Stimulated activated CD4-positive, alpha-beta T cell treated with anti-CD3 and anti-CD28 coated beads, Interleukin-12 subunit alpha, Interleukin-12 subunit beta, amount 100 ng/mL, for 48 hours (primary cell): Measurements from ENCODE around the gene ZPLD1.

Experiments used
- DNase-seq, 3 donors: peaks; one replicate each; pipeline ENCODE4 v3.0.0-alpha.2; 2020; ENCODE audit warnings: low read depth in 2 of 3, low spot score in 1 of 3

ZPLD1 gene

DNA sequence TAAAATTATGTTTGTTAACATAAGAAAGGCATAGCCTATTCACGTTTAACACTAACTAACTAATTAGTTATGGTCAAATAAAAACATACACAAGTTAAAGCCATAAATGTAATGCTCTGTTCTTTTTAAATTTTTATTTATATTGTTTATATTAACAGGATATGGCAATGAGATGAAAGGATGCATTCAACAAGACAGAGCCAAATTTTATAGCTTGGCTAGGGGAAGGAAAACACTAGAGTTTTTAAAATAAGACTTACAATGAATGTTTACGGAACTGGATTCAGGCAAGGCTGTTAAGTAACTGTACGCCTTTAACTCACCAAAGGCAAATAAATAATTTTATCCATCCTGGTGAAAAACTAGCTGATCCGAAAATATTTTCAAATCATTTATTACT is 86.4 kb downstream of the ZPLD1 start:
- no peak for DNase-seq

DNA sequence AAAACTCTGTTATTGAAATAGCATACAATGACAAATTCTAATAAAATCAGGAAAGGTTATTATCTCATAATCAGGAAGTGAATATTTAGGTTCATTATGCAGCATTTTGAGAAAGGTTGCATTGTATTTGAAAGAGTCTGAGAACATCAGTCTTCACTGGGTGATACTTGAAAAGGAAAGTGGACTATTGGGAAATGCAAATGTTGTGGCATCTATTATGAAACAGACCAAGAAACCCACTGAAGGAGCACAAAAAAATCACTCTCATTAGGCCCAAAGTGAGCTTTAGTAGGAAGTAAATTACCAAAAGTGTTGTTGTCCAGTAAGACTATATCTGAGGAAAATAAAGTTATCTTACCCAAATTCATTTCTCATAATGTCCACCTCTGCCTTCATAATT is 90.8 kb downstream of the ZPLD1 start:
- no peak for DNase-seq

DNA sequence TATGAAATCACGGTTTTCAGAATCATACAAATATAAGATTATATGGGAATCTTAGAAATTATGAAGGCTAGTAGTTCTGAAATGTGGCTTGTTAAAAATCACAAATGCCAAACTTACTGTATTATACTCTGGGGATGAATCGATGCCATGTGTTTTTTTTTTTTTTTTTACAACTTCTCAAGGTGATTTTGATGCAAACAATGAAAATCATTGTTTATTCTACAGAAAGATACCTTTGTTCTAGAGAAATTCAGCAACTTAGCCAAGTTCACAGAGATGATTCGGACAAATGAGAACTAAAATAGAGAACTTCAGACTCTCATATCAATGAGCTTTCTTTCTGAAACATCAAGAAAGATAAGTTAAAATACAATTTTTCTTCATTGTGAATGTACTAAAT is 92.0 kb downstream of the ZPLD1 start:
- DNase-seq = no peak

DNA sequence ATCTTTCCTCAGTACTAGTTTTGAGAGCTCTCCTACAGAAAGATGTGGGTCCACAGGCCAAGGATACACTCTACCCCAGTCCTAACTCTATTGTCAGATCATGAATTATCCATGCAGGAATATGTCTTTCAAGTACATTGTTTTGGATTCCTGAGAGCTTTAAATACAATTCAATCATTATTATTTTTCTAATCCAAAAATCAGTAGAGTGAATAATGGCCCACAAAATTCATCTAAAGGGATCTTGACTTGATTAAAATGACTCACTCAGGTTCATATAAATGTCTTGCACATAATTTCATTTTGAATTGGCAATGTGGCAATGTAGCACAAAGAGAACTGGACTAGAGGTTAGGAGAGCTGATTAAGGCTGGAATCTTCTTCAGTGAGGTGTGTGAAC is 93.9 kb downstream of the ZPLD1 start:
- no peak for DNase-seq
